ENCODE measurements around the gene GK. TPM values are rescaled to one million over a fixed set of nuclear protein-coding genes. Genes with fewer than 3 reads are reported as not detected.

GK gene
- total RNA-seq, 1 experiment from 2014 or later: 7.5 TPM

Other genes starting within 250 kb of the GK start
- gene TASL, start 75.7 kb upstream of the GK start, total RNA-seq (2021): not detected in 3 replicates
- gene TAB3, start 235.8 kb downstream of the GK start, total RNA-seq (2021): 10.4 to 12.6 TPM (median 12.0 TPM) in 3 replicates